ENCODE results near the gene PIN1.
A peak's percentile ranks its signal among the peaks of the same experiment; 100 is the strongest.
"Not testable (repeated sequence)": the region's sequence is repeated elsewhere in the genome, so short reads cannot be mapped to it uniquely, and the experiment has no call there.

Gene PIN1

DNA sequence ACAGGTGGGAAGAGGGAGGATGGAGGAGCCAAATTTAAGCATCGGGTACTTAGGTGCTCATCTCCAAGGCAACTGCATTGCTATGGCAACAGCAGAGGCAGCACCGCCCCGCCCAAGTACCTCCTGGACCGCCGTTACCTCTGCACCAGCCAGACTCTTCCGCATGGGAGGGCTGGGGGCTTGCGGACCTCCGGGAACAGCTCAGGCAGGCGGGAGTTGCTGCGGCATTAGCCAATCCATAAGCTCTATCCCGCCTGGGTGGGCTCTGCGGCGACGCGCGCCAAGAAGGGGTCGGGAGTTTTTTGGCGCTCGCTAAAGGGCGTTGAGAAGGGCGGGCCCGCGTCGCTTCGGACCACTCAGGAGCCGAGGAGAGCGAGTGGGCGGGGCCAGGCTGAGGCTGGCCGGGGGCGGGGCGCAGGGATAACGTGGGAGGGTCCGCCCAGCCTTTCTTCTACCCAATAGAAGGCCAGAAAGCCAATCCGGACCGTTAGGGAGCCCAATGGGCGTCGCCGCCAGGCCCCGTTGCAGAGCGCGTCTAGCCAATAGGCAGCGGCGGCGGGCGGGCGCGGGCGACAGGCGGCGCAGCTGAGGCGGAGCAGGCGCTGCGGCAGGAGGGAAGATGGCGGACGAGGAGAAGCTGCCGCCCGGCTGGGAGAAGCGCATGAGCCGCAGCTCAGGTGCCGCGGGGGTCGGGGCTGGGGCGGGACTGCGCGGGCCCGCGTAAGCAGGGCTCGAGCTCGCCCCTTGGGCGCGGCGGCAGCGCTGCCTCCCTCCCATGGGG lies at the start of gene PIN1:
Gene PIN1, plus strand, starts transcription at position 593 of the 781 bp plus-strand sequence. Its CDS starts 27 bp downstream, at position 620.
- peak; percentile 100 for DNase-seq (ENCODE audit: low spot score)

DNA sequence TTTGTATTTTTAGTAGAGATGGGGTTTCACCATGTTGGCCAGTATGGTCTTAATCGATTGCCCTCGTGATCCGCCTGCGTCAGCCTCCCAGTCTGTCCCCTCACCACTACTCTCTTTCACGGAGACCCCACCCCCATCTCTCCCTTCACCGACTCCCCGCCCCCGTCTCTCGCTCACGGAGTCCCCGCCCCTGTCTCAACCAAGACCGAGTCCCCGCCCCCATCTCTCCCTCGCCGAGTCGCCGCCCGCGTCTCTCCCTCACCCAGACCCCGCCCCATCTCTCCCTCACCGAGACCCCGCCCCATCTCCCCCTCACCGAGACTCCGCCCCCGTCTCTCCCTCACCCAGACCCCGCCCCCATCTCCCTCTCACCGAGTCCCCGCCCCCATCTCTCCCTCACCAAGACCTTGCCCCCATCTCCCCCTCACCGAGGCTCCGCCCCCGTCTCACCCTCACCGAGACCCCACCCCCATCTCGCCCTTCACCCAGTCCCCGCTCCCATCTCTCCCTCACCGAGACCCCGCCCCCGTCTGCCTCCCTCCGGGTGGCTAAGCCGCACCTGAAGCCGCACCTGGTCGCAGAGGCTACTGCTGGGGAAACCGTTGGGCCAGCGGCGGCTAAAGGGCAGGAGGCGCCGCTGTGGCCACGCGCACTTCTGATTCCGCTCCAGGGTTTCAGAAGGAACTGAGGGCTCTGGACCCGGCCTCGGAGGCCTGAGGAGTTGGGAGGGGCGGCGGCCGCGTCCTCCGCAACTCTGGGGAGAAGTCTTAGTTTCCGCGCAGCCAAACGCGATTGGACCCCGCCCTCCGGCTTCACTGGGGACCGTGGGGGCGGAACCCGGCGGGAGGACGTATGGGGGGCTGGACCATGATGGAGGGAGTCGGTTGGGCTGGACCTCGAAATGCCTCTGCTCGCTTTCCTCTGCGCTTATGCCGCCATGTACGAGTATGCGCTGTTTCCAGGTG lies 49.5 kb upstream of the PIN1 start:
- DNase-seq (ENCODE audit: low spot score): peak; percentile 99

GRCh38 chr19:9786342-9786741 lies 48.8 kb upstream of the PIN1 start:
- DNase-seq (ENCODE audit: low spot score): no peak

- no peak for DNase-seq (ENCODE audit: low spot score)
Observed at GRCh38 chr19:9786819-9787218, 48.3 kb upstream of the PIN1 start.

DNA sequence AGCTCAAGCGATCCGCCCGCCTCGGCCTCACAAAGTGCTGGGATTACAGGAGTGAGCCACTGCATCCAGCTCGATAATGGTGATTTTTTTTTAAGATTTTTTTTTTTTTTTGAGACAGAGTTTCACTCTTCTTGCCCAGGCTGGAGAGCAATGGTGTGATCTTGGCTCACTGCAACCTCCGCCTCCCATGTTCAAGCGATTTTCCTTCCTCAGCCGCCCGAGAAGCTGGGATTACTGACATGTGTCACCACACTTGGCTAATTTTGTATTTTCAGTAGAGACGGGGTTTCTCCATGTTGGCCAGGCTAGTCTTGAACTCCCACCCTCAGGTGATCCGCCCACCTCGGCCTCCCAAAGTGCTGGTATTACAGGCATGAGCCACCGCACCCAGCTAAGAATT lies 46.5 kb upstream of the PIN1 start:
- not testable (repeated sequence) for DNase-seq (ENCODE audit: low spot score)

DNA sequence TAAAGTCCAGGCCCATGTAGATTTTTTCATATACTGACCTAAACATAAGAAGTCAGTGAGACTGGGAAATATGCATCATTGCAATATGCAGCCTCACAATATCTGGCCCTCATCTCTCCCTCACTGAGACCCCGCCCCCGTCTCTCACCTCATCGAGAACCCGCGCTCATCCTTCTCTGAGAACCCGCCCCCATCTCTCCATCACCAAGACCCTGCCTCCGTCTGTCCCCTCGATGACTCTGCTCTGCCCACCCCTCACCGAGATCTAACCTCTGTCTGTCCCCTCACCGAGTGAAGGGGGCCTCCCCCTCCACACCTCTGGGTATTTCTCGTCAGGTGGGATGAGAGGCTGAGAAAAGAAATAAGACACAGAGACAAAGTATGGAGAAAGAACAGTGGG lies 46.1 kb upstream of the PIN1 start:
- DNase-seq (ENCODE audit: low spot score): no peak

DNA sequence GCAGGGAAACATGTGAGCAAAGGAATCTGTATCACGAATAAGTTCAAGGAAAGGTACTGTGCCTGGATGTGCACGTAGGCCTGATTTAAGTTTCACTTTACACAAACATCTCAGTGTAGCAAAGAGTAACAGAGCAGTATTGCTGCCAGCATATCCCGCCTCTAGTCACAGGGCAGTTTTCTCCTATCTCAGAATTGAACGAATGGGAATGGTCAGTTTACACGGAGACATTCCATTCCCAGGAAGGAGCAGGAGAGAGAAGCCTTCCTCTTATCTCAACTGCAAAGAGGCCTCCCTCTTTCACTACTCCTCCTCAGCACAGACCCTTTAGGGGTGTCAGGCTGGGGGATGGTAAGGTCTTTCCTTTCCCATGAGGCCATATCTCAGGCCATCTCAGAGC lies 45.5 kb upstream of the PIN1 start:
- DNase-seq (ENCODE audit: low spot score): not testable (repeated sequence)

DNA sequence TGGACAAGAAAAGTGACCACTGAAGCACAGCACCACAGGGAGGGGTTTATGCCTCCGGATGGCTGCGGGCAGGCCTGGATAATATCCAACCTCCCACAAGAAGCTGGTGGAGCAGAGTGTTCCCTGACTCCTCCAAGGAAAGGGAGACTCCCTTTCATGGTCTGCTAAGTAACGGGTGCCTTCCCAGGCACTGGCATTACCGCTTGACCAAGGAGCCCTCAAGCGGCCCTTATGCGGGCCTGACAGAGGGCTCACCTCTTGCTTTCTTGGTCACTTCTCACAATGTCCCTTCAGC lies 44.1 kb upstream of the PIN1 start:
- not testable (repeated sequence) for DNase-seq (ENCODE audit: low spot score)

DNA sequence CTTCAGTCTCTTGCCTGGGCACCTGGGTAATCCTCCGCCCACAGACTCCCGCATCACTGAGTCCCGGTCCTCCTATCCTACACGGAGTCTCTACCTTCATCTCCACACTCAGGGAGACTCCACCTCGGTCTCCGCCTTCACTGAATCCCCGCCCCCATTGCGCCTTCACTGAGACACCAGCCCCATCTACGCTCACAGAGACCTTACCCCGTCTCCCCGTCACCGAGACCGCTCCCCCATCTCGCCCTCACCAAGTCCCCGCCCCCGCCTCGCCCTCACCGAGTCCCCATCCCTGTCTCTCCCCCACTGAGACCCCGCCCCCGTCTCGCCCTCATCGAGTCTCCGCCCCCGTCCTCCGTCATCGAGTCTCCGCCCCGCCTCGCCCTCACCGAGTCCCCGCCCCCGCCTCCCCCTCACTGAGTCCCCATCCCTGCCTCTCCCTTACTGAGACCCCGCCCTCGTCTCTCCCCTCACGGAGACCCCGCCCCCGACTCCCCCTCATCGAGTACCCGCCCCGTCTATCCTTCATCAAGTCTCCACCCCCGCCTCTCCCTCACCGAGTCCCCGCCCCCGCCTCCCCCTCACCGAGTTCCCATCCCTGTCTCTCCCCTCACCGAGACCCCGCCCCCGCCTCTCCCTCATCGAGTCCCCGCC lies 43.4 kb upstream of the PIN1 start:
- DNase-seq (ENCODE audit: low spot score): peak; percentile 99

DNA sequence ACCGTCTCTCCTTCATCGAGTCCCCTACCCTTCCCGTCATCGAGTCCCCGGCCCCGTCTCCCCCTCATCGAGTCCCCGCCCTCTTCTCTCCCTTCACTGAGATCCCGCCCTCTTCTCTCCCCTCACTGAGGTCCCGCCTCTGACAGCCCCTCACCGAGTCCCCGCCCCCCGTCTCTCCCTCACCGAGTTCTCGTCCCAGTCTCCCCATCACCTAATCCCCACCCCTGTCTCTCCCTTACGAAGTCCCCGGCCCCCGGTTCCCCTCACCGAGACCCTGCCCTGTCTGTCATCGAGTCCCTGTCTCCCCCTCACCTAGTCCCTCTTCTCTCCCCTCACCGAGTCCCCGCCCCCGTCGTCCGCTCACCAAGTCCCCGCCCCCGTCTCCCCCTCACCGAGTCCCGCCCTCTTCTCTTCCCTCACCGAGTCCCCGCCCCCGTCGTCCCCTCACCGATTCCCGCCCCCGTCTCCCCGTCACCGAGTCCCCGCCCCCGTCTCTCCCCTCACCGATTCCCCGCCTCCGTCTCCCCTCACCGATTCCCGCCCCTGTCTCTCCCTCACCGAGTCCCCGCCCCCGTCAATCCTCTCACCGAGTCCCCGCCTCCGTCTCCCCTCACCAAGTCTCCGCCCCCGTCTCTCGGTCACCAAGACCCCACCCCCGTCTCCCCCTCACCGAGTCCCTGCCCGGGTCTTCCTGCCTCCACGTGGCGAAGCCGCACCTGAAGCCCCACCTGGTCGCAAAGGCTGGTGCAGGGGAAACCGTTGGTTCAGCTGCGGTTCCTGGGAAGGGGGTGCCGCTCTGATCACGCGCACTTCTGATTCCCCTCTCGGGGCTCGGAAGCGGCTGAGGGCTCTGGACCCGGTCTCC lies 42.7 kb upstream of the PIN1 start:
- DNase-seq (ENCODE audit: low spot score): peak; percentile 98

GRCh38 chr19:9793071-9793591 lies 42.0 kb upstream of the PIN1 start:
- DNase-seq (ENCODE audit: low spot score): no peak

- peak; percentile 82 for DNase-seq (ENCODE audit: low spot score)
Observed at GRCh38 chr19:9796113-9796773, 38.9 kb upstream of the PIN1 start.

GRCh38 chr19:9797871-9798270 lies 37.2 kb upstream of the PIN1 start:
- no peak for DNase-seq (ENCODE audit: low spot score)

- no peak for DNase-seq (ENCODE audit: low spot score)
Observed at GRCh38 chr19:9799162-9799561, 36.0 kb upstream of the PIN1 start.

DNA sequence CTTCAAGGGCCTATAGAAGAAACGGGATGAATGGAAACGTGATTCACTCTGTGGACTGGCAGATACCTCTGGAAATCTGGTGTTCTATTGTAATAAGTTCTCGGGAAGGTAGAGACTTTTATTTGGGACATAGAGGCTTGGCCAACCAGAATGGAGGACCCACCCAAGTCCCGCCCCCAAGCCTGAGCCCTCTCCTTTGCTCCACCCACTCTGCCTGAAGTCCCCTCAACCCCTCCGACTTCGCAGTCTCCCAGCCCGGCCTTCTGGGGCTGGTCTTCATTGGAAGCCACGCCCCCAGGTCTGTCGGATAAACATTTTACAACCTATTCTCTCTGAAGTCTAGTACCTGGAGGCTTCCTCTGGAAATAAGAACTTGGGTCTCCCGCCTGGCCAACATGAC lies 33.1 kb upstream of the PIN1 start:
- no peak for DNase-seq (ENCODE audit: low spot score)

DNA sequence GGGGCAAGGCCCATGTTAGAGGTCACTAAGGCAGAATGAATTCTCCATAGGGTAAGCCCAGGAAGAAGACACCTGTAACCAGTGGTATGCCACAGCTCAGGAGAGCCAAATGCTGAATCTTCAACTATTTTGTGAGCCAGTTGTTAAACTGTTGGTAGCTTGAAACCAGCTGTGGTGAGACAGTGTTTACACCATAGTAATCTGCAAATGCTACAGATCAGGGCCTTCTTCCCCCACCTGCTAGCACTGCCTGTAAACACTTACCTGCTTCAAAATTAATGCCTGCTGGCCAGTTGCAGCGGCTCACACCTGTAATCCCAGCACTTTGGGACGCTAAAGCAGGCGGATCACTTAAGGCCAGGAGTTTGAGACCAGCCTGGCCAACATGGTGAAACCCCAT lies 28.3 kb upstream of the PIN1 start:
- DNase-seq (ENCODE audit: low spot score): no peak

DNA sequence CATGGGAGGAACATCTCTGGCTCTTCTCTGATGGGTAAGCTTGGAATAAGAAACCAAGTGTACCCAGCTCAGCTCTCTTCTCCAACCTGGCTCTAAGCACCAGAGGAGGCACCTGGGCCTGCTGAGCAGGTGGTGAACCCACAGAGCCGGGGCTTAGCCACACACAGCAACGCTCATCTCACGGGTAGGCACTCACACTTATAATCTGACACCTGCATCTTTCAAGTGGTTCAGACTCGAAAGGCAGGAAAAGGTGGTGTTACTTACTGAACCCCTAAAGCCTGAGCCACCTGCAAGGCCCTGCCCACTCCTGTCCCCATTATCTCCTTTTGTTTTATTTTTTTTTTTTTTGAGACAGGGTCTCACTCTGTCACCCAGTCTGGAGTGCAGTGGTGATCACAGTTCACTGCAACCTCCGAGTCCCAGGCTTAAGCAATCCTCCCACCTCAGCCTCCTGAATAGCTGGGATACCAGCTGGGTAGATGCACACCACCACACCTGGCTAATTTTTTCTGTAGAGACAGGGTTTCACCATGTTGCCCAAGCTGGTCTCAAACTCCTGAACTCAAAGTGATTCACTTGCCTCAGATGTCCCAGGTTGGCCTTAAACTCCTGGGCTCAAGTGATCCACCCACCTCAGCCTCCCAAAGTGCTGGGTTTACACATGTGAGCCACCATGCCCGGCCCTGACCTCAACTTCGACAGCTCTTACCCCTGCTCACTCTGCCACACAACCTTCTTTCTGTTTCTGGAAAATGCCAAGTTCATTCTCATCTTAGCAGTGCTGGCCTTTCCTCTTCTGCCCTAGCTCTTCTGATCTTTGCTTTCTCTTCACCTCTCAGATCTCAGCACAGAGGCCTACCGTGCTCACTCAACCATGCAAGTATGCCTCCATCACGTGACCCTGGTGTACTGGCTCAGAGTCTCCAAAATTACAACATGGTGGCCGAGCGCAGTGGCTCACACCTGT lies 26.0 kb upstream of the PIN1 start:
- no peak for DNase-seq (ENCODE audit: low spot score)

- no peak for DNase-seq (ENCODE audit: low spot score)
Observed at GRCh38 chr19:9811139-9811538, 24.0 kb upstream of the PIN1 start.

DNA sequence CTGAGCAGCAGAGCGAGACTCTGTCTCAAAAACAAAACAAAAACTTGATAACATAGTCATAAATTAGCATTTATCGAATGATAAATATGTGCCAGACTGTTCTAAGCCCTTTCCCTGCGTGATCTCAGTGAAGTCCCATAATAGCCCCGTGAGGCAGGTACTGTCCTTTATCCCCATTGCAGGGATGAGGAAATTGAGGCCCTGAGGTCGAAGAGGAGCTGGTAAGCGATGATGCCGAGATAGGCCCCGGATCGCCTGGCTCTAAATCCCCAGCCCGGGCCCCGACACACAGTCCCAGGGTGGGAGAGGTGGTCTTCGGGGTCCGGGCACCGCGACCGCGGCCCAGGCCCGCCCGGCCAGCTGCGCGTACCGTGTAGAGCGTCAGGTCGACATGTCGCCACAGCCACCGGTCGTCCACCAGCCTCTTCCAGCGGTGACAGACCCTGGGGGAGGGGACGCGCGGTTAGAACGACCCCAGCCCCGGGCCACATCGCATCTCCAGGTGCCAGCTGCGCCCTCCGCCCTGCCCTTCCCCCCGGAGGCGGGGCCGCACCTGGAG lies 16.9 kb upstream of the PIN1 start:
- no peak for DNase-seq (ENCODE audit: low spot score)

Measured in ecto neural progenitor cell (in vitro differentiated cells).